Mammary epithelial cell (primary cell): ENCODE results near the gene TTLL13.

Source experiments
- CTCF ChIP-seq, 2 donors: IDR thresholded peaks in 1 of 2; conservative IDR thresholded peaks in 1 of 2; 2 replicates each; pipeline ENCODE4 v1.5.1; 2011 to 2012; ENCODE audit warnings: inconsistent platforms in 2 of 2, low read length in 2 of 2, mild to moderate bottlenecking in 2 of 2, control low read depth in 1 of 2, low read depth in 1 of 2; ENCODE audit not compliant: insufficient read depth in 1 of 2; ENCODE audit errors: extremely low read depth in 1 of 2
- EZH2 ChIP-seq: IDR thresholded peaks from 2 replicates; pipeline ENCODE4 v1.6.1; 2012; ENCODE audit warnings: low read length, inconsistent platforms, borderline replicate concordance

GRCh38 chr15:90243943-90244639 is 5.3 kb upstream of the TTLL13 start:
- TF ChIP-seq CTCF (conservative IDR thresholded peaks at IDR 0.05 in 1 of 2, IDR thresholded peaks at IDR 0.05 in 1 of 2; ENCODE audit: extremely low read depth in 1 of 2, insufficient read depth in 1 of 2, low read depth in 1 of 2, low read length in 2 of 2) = no peak
- TF ChIP-seq EZH2 = no peak
